ENCODE results near the gene TMC6.
"Not testable (repeated sequence)": the region's sequence is repeated elsewhere in the genome, so short reads cannot be mapped to it uniquely, and the experiment has no call there.

The TMC6 gene

DNA sequence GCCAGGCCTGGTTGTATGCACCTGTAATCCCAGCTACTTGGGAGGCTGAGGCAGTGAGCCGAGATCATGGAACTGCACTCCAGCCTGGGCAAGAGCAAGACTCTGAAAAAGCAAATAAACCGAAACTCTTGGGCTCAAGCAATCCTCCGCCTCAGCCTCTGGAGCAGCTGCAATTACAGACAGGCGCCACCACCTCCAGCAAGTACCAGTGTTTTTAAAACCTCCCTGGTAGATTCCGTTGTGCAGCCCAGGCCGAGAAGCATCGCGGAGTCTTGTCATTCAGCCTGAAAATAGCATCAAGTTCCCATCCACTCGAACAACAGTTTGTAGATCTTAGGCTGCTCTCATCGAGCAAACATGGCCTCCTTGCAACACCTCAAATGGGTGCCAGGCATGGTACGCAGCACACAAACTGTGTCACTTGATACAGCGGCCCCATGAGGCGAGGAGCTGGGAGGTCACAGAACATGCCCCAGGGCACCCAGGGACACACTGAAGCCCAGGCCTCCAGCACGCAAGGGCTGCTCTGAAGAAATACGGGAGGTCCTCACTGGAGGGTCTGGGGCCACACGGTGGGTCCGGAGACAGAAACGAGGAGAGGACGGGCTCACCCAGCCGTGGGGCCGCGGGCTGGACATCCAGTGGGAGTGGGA is 18.1 kb downstream of the TMC6 start:
- DNase-seq (ENCODE audit: low spot score), result no peak

DNA sequence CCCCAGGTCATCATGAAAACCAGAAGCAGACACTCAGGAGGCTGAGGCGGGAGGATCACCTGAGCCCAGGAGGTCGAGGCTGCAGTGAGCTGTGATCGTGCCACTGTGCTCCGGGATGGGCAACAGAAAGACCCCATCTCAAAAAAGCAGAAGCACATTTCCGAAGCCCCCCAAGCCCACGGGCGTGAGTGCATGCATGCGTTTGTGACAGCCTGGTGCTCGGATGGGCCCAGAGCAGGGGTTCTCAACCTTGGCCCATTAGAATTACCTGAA is 19.1 kb downstream of the TMC6 start:
- no peak for DNase-seq (ENCODE audit: low spot score)

DNA sequence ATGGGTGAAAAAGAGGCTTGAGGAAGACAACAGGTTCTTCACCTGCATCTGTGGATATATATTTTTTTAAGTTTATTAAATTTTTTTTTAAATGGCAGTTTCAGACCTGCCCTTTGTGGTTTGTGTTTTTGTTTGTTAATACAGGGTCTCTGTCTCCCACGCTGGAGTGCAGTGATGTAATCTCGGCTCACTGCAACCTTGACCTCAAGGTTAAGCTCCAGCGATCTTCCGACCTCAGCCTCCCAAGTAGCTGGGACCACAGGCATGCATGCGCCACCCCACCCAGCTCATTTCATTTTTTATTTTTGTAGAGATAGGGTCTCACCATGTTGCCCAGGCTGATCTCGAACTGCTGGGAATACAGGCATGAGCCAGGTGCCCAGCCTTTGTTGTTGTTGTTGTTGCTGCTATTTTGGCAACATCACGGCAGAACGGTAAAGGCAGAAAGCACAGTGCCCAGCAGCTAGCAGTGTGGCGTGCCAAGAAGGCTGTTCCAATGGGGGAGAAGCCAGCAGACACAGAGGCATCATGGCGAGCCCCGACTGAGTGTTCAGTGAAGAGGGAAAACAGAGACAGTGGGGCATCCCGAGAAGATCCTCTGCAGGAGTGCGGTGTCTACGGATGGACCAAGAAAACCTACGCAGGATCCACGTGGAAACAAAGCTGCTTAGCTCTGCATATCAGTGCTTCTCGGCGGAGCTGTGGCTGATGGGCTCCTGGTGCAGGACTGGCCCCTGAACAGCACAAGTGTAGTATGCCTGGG is 19.6 kb downstream of the TMC6 start:
- DNase-seq (ENCODE audit: low spot score), result no peak

DNA sequence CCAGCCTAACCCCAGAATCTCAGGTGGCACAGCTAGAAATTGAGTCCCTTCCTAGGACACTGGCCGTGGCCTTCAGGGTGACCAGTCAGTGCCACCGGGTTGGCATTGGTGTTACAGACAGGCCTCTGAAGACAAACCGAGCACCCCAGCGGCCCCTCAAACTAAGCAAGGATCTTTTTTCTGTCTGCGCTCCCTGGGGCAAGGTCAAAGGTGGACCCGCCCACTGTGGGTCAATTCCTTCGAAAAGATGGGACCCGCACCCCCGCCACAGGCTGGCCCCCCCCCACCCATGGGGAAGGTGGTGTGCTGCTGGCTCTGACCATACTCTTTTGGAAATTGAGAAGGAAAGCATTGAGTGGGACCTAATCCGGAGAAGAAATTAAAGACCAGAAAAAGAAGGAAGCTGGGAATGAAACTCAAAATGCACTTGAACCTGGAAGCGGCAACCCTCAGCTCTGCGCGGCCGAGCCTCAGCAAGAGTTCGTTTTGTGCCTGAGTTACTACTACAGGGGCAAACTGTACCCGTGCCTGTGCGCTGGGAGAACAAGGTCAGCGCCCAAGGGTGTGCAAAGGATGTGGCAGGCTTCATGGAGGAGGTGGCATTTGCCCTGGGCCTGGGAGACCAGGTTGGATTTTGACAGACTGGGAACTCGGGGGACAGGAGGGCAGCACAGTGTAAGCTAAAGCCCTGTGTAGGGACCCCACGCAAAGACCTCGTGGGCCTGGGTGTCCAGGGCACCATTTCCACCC is 20.4 kb downstream of the TMC6 start:
- no peak for DNase-seq (ENCODE audit: low spot score)

DNA sequence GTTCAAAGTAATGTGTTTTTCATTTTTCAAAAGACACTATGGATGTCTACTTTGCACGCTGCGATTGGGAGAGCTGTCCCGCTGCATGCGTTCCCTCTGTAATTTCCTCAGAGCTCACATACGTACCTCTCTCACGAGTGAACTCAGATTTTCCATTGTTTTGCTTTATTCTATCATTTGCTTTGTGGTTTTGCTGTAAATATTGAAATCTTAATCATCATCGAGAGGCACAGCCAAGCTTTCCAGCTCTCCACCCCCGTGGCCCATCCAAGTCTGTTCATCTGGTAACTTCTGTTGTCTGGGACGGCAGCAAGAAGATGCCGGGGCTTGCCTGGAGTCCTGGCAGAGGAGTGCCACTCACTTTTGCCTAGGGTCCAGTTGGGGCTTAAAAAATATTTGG is 21.1 kb downstream of the TMC6 start:
- DNase-seq (ENCODE audit: low spot score), result no peak

DNA sequence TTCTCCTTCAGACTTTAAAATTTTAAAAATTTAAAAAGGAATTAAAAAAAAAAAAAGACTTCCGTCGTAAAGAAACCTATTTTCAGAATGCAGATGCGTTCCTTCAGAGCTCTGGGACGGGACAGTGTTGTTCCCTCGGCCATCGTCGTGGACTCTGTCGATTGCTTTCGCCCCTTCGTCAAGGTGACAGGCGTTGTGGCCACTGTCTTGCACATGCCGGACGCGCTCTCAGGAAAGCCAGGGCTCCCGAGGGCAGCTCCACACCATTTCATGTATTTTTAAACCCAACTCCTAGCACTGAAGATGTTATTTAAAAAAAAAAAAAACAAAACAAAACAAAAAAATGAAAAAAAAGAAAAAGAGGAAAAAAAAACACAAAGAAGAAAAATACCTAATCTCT is 22.3 kb downstream of the TMC6 start:
- no peak for DNase-seq (ENCODE audit: low spot score)

DNA sequence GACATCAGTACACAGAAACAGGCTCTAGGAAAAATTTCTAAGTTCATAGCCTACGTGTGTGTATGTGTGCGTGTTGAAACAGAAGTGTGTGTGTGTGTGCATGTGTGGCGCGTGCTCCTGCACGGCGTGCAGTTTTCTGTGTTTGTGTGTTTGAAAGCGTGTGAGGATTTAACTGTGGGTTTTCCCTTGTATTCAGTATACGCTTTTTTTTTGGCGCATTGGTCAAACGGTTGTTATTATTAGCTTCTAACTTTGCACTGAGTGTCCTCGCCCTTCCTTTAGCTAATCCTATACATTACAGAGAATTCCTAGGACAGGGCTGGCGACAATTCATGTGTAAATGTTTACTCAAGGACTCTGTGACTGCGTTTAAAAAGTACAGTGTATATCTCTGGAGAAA is 23.0 kb downstream of the TMC6 start:
- DNase-seq (ENCODE audit: low spot score), result no peak

DNA sequence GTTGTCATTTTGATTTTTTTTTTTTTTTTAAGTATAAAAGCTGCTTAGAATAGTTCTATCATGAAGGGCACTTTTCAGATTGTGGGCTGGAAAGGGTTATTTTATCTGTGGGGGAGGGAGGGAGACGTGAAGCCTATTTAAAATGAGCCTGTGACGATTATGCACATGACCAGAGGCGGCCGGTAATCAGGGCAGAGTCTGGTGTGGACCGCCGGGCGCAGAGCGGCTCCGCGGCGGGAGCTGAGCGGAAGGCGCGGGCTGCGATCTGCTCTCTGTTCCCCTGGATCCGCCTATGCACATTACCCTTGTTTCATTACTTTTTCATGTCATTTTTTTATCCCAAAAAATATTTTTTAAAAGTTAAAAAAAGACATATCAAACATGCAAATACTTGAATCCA is 23.5 kb downstream of the TMC6 start:
- no peak for DNase-seq (ENCODE audit: low spot score)

DNA sequence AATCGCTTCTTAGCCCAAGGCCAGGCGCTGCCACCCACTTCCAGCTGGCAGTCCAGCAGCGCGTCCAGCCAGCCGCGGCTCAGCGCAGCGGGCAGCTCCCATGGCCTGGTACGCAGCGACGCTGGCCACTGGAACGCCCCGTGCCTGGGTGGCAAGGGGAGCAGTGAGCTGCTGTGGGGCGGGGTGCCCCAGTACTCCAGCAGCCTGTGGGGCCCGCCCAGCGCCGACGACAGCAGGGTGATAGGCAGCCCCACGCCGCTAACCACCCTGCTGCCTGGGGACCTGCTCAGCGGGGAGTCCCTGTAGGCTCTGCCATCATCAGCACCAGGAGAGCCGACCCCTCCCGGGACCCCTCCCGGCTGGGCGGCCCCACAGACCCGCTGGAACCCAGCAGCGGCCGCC is 24.0 kb downstream of the TMC6 start:
- DNase-seq (ENCODE audit: low spot score), result no peak

DNA sequence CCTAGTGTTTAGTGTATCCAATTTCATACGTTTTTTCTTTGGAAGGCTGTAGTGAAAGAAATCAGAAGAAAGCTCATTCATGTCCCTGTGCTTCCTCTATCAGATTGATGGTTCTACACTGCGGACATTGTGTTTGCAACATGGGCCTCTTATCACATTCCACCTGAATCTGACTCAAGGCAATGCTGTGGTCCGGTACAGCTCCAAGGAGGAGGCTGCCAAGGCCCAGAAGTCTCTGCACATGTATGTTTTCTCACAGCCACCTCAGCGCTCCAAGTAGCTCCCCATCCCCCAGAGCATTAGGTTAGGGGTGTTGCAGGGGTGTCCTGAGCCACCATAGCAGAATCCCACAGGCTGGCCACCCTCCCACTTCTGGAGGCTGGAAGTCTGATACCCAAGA is 25.2 kb downstream of the TMC6 start:
- no peak for DNase-seq (ENCODE audit: low spot score)

DNA sequence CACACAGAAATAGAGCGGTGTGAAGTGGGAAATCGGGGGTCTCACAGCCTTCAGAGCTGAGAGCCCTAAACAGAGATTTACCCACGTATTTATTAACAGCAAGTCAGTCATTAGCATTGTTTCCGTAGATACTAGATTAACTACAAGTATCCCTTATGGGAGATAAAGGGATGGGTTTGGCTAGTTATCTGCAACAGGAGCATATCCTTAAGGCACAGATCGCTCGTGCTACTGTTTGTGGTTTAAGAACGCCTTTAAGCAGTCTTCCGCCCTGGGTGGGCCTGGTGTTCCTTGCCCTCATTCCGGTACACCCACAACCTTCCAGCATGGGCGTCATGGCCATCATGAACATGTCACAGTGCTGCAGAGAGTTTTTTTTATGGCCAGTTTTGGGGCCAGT is 27.0 kb downstream of the TMC6 start:
- DNase-seq (ENCODE audit: low spot score), result no peak

DNA sequence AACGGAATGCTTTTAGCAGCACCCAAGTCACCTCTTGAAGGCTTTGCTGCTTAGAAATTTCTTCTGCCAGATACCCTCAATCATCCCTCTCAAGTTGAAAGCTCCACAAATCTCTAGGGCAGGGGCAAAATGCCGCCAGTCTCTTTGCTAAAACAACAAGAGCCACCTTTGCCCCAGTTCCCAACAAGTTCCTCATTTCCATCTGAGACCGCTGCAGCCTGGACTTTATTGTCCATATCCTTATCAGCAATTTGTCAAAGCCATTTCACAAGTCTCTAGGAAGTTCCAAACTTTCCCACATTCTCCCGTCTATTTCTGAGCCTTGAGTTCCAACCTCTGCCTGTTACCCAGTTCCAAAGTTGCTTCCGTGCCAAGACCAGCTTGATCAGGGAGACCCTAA is 27.4 kb downstream of the TMC6 start:
- no peak for DNase-seq (ENCODE audit: low spot score)

DNA sequence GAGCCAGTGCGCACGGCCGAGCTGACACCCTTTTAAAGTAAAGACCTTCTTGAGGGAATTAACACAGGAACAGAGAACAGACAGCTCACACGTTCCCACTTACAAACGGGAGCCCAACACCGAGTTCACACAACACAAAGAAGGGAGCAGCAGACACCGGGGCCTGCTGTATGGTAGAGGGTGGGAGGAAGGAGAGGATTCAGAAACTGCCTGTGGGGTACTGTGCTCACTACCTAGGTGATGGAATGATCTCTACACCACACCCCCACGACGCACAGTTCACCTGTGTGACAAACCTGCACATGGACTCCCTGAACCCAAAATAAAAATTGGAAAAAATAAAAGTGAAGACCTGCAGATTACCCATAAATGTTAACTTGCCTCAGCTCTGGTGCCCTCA is 32.5 kb downstream of the TMC6 start:
- DNase-seq (ENCODE audit: low spot score), result no peak

DNA sequence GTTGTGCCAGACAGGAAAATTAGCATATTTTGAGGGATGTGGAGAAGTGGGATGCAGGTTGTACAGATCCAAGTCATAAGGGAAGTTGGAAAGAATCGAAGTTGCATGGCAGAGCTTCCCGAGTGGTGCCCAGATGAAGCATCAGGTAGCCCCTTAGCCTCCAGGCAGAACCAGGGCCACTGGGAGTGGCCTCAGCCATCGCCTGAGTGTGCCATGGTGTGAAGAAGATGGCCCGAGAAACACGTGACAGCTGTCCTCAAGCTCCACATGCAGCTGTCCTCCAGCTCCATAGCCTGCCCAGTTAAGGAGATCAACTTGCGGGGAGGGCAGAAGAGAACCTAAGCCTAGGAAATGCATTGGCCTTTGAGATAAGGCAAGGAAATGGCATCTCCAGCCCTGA is 33.5 kb downstream of the TMC6 start:
- DNase-seq (ENCODE audit: low spot score), result no peak

DNA sequence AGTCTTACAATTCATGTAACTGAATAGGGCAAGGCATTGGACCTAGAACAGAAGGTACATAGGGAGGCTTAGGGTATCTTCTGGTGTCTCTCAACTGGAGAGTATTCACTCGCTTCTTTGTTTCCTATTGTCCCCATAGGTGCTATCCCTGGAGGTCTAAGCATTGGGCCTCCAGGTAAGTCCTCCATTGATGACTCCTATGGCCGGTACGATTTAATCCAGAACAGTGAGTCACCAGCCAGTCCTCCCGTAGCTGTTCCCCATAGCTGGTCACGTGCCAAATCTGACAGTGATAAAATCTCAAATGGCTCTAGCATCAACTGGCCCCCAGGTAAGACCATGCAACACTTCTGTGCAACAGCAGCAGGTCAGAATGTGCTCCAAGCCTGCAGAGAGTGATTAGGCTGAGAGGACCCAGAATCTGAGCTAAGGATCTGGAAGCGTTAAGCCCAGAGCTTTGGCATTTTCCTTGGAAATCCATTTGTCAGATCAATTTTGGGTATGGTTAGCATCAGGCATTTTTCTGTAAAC is 35.7 kb downstream of the TMC6 start:
- no peak for DNase-seq (ENCODE audit: low spot score)

DNA sequence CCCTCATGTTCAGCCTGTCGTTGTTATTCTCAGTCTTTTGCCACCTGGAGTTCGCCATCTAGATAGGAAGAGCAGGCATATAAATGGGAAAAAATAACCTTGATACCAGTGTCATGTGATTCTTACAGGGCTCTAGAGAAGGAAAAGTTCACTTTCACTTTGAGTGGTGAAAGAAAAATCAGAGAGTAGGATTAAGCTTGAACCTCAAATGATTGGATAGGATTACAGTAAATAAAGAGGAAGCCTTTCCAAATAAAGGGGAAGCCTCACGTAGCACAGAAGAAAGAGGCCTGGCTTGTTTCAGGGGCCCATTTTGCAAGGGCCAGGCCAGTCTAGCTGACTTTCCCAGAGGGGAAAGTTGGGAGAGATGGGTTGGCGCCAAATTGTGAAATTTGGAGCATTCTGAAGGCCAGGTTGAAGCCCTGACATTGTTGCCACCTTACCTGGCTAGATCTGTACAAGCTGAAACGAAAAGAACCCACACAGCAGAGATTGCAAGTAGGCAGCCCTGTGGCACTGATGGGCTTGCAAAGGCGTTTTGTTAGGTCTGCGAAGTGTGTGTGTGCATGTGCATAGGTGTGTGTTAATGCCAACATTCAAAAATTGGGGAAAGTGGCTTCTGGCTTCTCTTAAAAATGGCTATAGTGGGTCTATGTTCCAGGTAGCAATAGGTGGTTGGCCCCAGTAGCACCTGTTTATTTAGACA is 38.8 kb downstream of the TMC6 start:
- no peak for DNase-seq (ENCODE audit: low spot score)

DNA sequence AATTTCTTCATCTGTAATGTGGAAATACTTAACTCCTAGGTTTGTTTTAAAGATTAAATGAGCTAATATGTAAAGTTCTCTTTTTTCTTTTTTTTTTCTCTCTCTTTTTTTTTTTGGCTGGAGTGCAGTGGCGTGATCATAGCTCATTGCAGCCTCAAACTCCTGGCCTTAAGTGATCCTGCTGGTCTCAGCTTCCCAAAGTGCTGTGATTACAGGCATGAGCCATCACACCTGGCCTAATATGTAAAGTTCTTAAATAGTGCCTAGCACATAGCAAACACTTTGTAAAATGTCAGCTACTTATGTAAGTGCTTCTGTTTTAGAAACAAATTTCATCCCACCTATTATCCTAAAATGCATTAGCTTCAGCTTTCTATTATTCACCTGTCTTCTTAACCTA is 40.0 kb downstream of the TMC6 start:
- DNase-seq (ENCODE audit: low spot score), result no peak

DNA sequence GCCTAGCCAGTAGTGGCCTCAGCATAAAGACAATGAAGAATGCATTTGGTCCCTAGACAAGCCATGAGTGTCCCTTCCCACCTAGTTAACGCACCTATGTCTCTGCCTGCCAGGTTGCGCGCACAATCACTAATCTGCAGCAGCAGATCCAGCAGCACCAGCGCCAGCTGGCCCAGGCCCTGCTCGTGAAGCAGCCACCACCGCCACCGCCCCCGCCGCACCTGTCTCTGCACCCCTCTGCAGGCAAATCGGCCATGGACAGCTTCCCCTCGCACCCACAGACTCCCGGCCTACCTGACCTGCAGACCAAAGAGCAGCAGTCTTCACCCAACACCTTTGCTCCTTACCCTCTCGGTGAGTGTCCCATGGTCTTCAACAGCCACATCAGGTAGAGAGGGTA is 41.8 kb downstream of the TMC6 start:
- DNase-seq (ENCODE audit: low spot score), result no peak

DNA sequence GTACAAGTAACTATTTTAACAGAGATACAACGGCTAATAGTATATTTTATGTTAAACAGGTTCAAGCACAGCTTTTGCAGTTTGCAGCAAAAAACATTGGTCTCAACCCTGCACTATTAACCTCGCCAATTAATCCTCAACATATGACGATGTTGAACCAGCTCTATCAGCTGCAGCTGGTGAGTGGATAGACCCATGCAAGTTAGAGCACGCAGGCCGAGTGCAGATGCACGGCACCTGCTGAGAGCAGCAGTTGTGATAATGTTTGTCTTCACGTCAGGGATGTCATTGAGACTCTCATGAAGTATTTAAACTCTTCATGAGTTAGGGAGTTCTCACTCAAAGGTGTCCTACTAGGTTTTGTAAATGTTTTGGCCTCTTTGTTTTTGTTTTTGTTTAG is 45.6 kb downstream of the TMC6 start:
- no peak for DNase-seq (ENCODE audit: low spot score)

DNA sequence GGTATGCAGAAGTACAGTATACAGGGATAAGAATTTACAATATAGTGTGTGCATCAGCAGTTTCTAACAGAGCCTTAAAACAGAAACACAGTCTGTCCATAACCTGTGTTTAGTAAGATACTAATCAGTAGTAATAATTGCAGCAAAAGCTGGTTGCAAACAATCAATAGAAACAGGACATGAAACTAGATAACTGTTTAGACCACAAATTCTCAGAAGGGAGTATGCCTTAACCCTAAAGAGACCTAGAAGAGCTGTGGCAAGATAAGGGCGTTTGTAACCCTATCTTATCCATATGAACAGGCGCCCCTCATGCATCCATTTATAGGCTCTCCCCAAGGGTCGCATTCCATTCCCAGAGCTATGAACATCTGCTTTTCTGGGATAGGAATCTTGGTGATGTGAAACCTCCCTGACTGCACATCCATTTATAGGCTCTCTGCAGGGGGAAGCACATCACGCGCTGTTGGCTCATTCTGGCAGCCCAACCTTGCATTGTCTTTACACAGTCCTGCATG is 46.1 kb downstream of the TMC6 start:
- not testable (repeated sequence) for DNase-seq (ENCODE audit: low spot score)

DNA sequence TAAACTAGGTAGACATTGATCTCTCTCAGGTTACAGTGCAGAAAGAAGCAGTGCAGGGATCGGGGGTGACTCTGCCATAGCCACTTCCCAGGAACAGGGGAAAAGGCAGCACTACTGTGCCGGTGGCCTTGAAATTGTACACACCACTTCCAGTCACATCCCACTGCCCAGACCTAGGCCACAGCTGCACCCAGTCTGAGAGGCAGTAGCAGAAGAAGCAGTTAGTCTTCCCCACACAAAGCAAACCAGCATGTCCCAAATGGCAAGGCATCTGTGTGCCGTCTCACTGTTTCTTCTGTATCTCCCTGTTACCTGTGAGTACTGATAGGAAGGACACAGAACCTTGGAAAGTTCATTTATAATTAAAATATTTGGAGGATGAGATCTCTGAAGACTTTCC is 47.0 kb downstream of the TMC6 start:
- DNase-seq (ENCODE audit: low spot score), result no peak

DNA sequence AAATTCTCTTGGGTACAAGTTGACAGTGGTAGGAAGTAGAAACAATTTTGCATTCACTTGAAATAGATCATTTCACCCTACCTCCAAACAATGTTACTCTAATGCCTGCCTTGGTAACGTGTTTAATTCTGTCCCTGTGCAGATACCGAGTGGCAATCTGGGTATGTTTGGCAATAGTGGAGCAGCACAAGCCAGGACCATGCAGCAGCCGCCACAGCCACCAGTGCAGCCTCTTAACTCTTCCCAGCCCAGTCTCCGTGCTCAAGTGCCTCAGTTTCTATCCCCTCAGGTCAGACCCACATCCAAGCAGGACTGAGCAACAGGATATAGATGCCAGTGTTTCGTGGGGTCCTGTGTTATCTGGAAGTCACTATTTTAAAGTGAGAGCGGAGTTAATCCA is 49.3 kb downstream of the TMC6 start:
- DNase-seq (ENCODE audit: low spot score), result no peak

DNA sequence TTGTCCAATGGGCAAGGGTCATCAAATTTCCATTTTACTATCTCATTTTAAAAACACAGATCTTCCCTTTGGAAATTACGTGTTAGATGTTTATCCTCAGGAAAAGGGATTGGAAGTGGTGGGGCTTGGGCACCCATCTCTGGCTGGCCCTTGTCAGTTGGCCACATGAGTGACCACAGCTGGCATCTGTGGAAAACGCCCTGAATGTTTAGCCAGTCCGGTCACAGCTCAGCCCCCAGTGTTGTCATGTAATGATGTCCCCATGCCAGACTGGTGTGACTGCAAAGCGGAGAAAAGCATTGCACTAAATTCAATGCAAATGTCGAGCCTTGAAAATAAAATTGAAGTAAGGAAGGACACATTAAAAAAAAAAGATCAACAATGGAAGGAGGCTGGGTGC is 53.0 kb downstream of the TMC6 start:
- DNase-seq (ENCODE audit: low spot score), result no peak

Data from LoVo (cell line).